Endothelial cell (in vitro differentiated cells): Measurements from ENCODE around the gene SPON2. TPM values are rescaled to one million over a fixed set of nuclear protein-coding genes. Genes with fewer than 3 reads are reported as not detected.
A peak's percentile ranks its signal among the peaks of the same experiment; 100 is the strongest.

ENCODE experiments used
- DNase-seq: peaks from one replicate; pipeline ENCODE4 v3.0.0; 2021; ENCODE audit warnings: low spot score
- H3K27ac Mint-ChIP-seq: one replicate; pipeline ENCODE4 v1.8.0; 2021; ENCODE audit warnings: mixed read lengths, inconsistent platforms; ENCODE audit not compliant: unreplicated experiment
- H3K27me3 Mint-ChIP-seq: one replicate; pipeline ENCODE4 v1.8.0; 2021; ENCODE audit warnings: mild to moderate bottlenecking, moderate library complexity, mixed read lengths, inconsistent platforms; ENCODE audit not compliant: unreplicated experiment
- H3K36me3 Mint-ChIP-seq: one replicate; pipeline ENCODE4 v1.8.0; 2021; ENCODE audit warnings: mild to moderate bottlenecking, low read depth, mixed read lengths, inconsistent platforms; ENCODE audit not compliant: unreplicated experiment
- H3K4me1 Mint-ChIP-seq: one replicate; pipeline ENCODE4 v1.8.0; 2021; ENCODE audit warnings: mild to moderate bottlenecking, mixed read lengths, inconsistent platforms; ENCODE audit not compliant: unreplicated experiment
- H3K4me3 Mint-ChIP-seq: one replicate; pipeline ENCODE4 v1.8.0; 2021; ENCODE audit warnings: mild to moderate bottlenecking, mixed read lengths, inconsistent platforms; ENCODE audit not compliant: unreplicated experiment
- H3K9me3 Mint-ChIP-seq: one replicate; pipeline ENCODE4 v1.8.0; 2021; ENCODE audit warnings: mixed read lengths, inconsistent platforms; ENCODE audit not compliant: unreplicated experiment
- CTCF ChIP-seq: fragments of 200-600 bp; sonication (generic); IDR thresholded peaks from one replicate; pipeline ENCODE4 v1.5.0; 2021; ENCODE audit warnings: antibody characterized with exemption; ENCODE audit not compliant: unreplicated experiment
- total RNA-seq: library from RNA; stranded (reverse); fragmentation: NEBNext Ultra II Directional; extraction: Animal tissue kit (Norgen Biotek cat#: 25700); gene quantifications from one replicate; pipeline ENCODE4 v1.2.1, GENCODE V29; 2021; ENCODE audit not compliant: unreplicated experiment

The SPON2 gene
- total RNA-seq, 1 donor from 2014 or later: 0.97 TPM

- Mint-ChIP-seq H3K9me3 (no peaks in the 10 kb centered on the region), H3K27ac (no peak overlapping the region), H3K27me3 (peaks cover 7% of the 10 kb centered on the region), H3K4me3 (peak overlapping the region; percentile 49), H3K4me1 (no peaks in the 10 kb centered on the region), H3K36me3 (peaks cover 6% of the 10 kb centered on the region)
- DNase-seq: no peak
- no peak for TF ChIP-seq CTCF
Measured at GRCh38 chr4:1208970-1209704, 36.8 kb upstream of the SPON2 start.

GRCh38 chr4:1208266-1208961, 36.0 kb upstream of the SPON2 start:
- Mint-ChIP-seq H3K27me3 (peaks cover 7% of the 10 kb centered on the region), H3K27ac (no peak overlapping the region), H3K9me3 (no peaks in the 10 kb centered on the region), H3K4me3 (peak overlapping the region; percentile 23), H3K36me3 (peaks cover 6% of the 10 kb centered on the region), H3K4me1 (no peaks in the 10 kb centered on the region)
- no peak for TF ChIP-seq CTCF
- no peak for DNase-seq

GRCh38 chr4:1207603-1208265, 35.4 kb upstream of the SPON2 start:
- Mint-ChIP-seq H3K27me3 (peaks cover 7% of the 10 kb centered on the region), H3K4me3 (no peak overlapping the region), H3K4me1 (no peaks in the 10 kb centered on the region), H3K36me3 (peaks cover 6% of the 10 kb centered on the region), H3K9me3 (no peaks in the 10 kb centered on the region), H3K27ac (no peak overlapping the region)
- no peak for TF ChIP-seq CTCF
- DNase-seq: no peak

- no peaks in the 10 kb centered on the region for H3K9me3 Mint-ChIP-seq
- TF ChIP-seq CTCF: no peak
- H3K4me1 Mint-ChIP-seq: peaks cover 2% of the 10 kb centered on the region
- no peak overlapping the region for H3K4me3 Mint-ChIP-seq
- H3K27me3 Mint-ChIP-seq: peaks cover 7% of the 10 kb centered on the region
- H3K27ac Mint-ChIP-seq: no peak overlapping the region
- peaks cover 6% of the 10 kb centered on the region for H3K36me3 Mint-ChIP-seq
- no peak for DNase-seq
Measured at GRCh38 chr4:1207157-1207470, 34.7 kb upstream of the SPON2 start.
